LoVo (cell line): ENCODE results near the gene PCBD2.
"Not testable (repeated sequence)": the region's sequence is repeated elsewhere in the genome, so short reads cannot be mapped to it uniquely, and the experiment has no call there.

Experiments used
- DNase-seq: peaks from one replicate; pipeline ENCODE4 v3.0.0-alpha.2; 2016; ENCODE audit warnings: low spot score

PCBD2 gene

DNA sequence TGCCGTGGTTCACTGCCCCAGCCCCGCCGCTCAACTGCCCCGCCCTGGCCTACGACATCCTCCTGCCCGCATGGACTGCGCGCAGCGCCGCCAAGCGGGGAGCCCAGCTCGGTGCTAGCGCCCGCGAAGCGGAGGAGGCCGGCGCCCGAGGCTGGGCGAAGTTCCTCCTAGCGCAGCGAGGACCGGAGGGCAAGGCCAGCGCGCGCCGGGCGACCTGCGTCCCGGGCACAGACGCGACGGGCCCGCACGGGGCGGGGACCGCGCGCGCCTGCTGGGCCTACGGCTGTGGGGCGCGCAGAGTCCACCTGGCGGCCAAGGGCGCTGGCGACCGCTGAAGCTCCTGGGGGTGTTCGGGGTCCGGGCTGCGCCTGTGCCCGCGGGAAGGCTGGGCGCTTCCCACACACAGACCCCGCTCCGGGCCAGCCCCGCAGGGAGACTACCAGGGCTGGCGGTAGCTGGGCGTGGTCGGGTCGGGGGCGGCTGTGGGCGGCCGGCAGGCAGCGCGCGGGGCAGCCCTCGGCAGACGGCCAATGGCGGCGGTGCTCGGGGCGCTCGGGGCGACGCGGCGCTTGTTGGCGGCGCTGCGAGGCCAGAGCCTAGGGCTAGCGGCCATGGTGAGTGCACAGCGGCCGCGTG lies at the start of gene PCBD2:
Gene PCBD2, plus strand, starts transcription at position 522 of the 636 bp plus-strand sequence. Its CDS starts 9 bp downstream, at position 531.
- peak; percentile 93 for DNase-seq

- not testable (repeated sequence) for DNase-seq
Observed at GRCh38 chr5:134856465-134856864, 48.5 kb upstream of the PCBD2 start.

- no peak for DNase-seq
Observed at GRCh38 chr5:134857401-134857800, 47.5 kb upstream of the PCBD2 start.

- no peak for DNase-seq
Observed at GRCh38 chr5:134864707-134865106, 40.2 kb upstream of the PCBD2 start.

DNA sequence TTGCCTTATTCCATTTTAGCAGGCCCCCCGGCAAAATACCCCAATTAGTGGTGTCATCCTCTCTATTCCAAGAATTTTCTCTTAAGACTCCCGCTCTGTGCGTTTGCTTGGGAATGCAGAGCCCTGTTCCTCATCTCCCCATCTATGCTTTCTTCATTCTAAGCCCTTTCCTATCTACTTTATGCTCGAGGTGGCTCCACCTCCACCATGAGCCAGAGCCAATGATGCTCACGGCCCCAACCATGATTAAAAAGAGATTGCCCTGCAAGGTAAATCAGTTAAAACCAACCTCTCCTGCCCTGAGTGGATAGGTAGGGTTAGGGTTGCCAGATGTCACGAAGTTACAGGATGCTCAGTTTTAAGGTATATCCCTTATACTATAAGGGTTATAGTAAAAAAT lies 31.4 kb upstream of the PCBD2 start:
- no peak for DNase-seq

- DNase-seq = peak; percentile 91
Observed at GRCh38 chr5:134873987-134874830, 30.7 kb upstream of the PCBD2 start, which contains the start of gene TXNDC15. TXNDC15 (plus strand) TSS chr5:134874371; CDS start chr5:134874428, 57 bp downstream.

DNA sequence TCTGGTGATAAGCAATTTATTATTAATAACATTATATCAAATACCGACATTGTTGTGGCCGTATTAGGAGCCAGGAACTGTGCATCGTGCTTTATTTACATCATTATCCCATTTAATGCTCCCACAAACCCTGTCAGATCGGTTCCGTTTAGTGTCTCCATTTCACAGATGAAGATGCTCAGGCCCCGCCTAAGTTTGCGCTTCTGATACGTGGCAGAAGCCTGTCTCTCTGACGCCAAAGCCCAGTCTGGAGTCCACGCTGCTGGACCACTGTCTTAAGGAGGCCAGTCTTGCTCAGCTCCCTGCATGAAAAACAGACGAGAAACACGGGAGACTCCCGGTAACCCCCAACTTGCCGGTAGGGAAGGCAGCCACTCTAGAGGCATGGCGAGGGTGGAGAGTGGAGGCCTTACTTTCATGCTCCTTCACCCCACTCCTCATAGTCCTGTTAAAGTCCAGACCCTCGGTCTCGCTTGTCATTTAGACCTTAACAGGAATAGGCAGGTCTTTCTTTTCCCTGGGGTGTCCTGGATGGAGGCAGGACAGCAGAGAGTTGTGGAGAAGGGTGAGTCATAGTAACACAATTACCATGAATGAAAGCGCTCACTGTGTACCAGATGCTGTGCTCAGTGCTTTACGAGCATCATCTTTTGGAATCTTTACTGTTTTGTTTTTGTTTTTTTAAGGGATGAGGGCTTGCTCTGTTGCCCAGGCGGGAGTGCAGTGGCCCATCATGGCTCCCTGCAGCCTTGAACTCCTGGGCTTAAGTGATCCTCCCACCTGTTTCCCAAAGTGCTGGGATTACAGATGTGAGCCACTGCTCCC lies 29.9 kb upstream of the PCBD2 start:
- DNase-seq = peak; percentile 28

DNA sequence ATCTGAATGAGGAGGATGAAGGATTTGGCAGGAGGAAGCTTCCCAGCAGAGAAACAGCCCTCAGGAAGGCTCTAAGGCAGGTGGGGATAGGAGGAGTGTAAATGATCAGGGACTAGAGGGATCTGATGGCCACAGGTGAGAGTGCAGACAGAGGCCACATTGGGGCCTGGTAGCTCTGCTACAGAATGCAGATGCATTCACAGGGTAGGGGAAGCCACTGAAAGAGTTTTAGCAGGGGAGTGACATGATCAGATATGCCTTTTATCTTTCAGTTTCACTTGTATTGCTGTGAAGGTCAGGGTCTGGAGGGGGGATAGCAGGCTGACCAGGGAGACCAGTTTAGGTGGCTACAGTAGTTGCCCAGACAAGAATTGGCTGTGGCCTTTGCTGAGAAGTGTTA lies 27.8 kb upstream of the PCBD2 start:
- DNase-seq = no peak

DNA sequence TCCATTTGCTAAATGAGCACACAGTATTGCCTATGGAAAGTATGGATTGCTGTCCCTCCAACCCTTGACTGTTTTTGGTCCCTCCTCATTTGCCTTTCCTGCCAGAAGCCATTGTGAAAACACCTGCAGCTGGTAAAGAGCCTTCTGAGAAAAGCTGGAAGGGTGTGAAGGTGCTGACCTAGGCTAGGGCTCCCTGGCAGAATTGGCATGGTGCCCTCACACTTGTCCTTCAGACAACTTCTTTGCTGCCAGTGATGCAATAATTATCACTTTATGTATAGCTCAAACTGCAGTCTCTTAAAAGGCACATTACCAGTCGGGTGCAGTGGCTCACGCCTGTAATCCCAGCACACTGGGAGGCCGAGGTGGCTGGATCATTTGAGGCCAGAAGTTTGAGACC lies 26.5 kb upstream of the PCBD2 start:
- no peak for DNase-seq

- DNase-seq = no peak
Observed at GRCh38 chr5:134879456-134879855, 25.5 kb upstream of the PCBD2 start.

GRCh38 chr5:134880937-134881336 lies 24.0 kb upstream of the PCBD2 start:
- not testable (repeated sequence) for DNase-seq

GRCh38 chr5:134881711-134882110 lies 23.2 kb upstream of the PCBD2 start:
- DNase-seq = not testable (repeated sequence)

DNA sequence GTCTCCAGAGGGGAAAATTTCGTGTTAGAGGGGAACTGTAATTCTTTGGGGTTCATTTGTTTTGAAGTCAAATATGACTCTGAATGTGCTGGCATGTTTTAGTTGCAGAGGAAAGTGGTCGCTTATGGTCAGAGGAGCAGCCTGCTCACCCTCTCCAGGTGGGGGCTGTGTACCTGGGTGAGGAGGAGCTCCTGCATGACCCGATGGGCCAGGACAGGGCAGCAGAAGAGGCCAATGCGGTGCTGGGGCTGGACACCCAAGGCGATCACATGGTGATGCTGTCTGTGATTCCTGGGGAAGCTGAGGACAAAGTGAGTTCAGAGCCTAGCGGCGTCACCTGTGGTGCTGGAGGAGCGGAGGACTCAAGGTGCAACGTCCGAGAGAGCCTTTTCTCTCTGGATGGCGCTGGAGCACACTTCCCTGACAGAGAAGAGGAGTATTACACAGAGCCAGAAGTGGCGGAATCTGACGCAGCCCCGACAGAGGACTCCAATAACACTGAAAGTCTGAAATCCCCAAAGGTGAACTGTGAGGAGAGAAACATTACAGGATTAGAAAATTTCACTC lies 17.3 kb upstream of the PCBD2 start:
- DNase-seq = no peak

DNA sequence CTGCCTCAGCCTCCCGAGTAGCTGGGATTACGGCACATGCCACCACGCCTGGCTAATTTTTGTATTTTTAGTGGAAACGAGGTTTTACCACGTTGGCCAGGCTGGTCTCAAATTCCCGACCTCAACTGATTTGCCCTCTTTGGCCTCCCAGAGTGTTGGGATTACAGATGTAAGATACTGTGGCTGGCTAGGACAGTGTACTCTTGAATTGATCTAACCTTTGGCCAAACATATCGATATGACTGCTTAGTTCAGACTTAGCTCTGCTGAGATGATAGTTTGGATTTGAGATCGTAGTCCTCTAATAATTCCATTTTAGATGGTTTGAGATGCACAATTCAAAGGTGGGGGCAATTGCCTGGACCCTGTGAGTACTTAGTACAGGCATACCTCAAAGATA lies 15.6 kb upstream of the PCBD2 start:
- no peak for DNase-seq

GRCh38 chr5:134891473-134891872 lies 13.5 kb upstream of the PCBD2 start:
- no peak for DNase-seq

- DNase-seq = no peak
Observed at GRCh38 chr5:134892282-134892681, 12.6 kb upstream of the PCBD2 start.

DNA sequence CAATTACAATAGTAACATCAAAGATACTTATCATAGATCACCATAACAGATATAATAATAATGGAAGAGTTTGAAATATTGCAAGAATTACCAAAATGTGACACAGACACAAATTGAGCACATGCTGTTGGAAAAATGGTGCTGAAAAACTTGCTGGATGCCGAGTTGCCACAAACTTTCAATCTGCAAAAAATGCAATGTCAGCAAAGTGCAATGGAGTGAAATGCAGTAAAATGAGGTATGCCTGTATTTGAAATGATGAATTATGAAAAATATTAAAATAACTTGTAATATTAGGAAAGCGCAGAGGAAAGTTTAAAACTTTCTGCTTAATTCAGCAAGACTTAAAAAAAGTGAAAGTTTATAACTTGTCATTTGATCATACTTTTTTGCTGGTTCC lies 12.0 kb upstream of the PCBD2 start:
- DNase-seq = no peak

DNA sequence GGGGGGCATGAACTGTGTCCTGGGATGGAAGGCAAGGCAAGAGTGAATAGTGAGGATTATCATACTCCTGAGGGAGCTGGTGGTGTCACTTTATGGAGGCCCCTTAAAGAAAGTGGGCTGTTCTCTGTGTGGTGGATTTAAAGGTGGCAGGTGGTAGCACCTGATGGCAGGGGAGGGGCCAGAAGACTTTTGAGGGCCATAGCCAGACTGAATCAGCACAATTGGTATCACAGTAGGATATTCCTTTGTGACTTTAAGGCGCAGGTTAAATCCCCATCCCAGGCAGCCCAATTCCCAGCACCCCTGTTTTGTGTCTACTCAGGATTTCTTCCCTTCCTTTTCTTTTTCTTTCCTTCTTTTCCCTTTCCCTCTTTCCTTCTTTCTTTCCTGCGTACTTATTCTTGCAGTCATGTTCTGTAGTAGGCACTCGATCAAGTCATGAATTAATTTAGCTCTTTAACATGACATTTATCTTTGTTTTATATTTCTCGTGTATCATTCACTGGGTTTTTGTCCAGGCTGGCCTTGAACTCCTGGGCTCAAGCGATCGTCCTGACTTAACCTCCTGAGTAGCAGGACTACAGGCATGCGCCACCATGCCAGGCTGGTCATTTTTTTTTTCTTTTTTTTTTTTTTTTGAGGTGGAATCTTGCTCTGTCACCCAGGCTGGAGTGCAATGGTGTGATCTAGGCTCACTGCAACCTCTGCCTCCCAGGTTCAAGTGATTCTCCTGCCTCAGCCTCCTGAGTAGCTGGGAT lies 11.0 kb upstream of the PCBD2 start:
- DNase-seq = no peak

DNA sequence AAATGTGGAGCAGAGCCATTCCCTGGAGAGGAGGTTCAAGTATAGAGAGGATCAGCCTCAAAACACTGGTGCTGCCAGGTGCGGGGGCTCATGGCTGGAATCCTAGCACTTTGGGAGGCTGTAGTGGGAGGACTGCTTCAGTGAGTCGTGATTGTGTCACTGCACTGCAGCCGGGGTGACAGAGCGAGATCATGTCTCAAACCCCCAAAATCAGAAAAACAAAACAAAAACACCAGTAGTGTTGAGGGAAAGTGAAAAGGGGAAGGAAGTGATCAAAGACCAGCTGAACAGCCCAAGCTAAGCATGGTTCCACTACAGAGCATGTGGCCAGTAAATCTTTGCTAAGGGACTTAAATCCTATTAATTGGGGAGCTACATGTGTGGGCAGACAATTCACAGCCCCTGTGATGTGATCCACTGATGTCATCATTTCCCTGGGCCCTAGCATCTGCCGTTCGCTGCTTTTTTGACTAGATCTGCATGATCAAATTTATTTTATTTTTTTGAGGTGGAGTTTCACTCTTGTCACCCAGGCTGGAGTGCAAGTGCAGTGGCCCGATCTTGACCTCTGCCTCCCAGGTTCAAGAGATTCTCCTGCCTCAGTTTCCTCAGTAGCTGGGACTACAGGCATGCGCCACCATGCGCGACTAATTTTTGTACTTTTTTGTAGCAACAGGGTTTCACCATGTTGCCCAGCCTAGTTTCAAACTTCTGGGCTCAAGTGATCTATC lies 2.7 kb upstream of the PCBD2 start:
- no peak for DNase-seq

GRCh38 chr5:134905246-134905996 lies 490 bp downstream of the PCBD2 start:
- DNase-seq = peak; percentile 64
